Left ventricle myocardium superior (tissue), 1 donor: Measurements from ENCODE around the gene TRIM64. TPM values are rescaled to one million over a fixed set of nuclear protein-coding genes. Genes with fewer than 3 reads are reported as not detected.
"Not testable (repeated sequence)": the region's sequence is repeated elsewhere in the genome, so short reads cannot be mapped to it uniquely, and the experiment has no call there.

Source experiments
- ATAC-seq: fragments of 200-7000 bp; cut with Tn5 transposase; one replicate; pipeline ENCODE4 v1.9.1; 2020; ENCODE audit warnings: mild to moderate bottlenecking, moderate library complexity
- DNase-seq: peaks from one replicate; pipeline ENCODE4 v3.0.0-alpha.2; 2020
- intact Hi-C: fragments of 100-400 bp; cut with micrococcal nuclease; formaldehyde crosslinking; loops from one replicate; pipeline ENCODE4 v1.11.0; 2022
- long read RNA-seq: library from polyadenylated mRNA; unstranded; transcript quantifications from one replicate; pipeline ENCODE4 v2.0.0, GENCODE V29; 2021
- total RNA-seq: library from RNA; stranded (reverse); fragmentation: NEBNext Ultra II Directional; extraction: Animal tissue kit (Norgen Biotek cat#: 25700); gene quantifications from one replicate; pipeline ENCODE4 v1.2.1, GENCODE V29; 2021
- donor health status: DM: no; HTN: yes; CAD: no; lungs with severe emphysema.

Gene TRIM64, protein sequence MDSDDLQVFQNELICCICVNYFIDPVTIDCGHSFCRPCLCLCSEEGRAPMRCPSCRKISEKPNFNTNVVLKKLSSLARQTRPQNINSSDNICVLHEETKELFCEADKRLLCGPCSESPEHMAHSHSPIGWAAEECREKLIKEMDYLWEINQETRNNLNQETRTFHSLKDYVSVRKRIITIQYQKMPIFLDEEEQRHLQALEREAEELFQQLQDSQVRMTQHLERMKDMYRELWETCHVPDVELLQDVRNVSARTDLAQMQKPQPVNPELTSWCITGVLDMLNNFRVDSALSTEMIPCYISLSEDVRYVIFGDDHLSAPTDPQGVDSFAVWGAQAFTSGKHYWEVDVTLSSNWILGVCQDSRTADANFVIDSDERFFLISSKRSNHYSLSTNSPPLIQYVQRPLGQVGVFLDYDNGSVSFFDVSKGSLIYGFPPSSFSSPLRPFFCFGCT
- total RNA-seq = not detected
- long read RNA-seq = 0 reads

DNA sequence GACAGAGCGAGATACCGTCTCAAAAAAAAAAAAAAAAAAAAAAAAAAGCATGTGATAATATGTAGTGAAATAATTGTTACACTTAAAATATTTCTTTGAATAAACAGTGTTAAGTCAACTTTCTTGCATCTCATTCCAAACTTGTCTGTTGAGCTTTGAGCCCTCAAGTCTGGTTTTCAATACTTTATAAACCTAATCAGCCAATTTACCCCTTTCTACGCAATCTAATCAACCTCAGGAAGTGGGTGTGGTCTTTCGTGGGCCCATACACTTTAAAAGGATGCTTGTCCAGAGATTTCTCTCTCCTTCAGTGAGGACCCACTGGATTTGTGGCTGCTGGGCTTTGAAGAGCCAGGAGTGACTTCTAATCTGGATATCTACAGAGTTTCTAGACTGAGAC lies at the start of gene TRIM64:
TSS of gene TRIM64 (plus strand) at position 301 of the 400 bp plus-strand sequence. CDS start 2,467 bp downstream, outside the sequence.
- DNase-seq, intact Hi-C loops, ATAC-seq: not testable (repeated sequence)

DNA sequence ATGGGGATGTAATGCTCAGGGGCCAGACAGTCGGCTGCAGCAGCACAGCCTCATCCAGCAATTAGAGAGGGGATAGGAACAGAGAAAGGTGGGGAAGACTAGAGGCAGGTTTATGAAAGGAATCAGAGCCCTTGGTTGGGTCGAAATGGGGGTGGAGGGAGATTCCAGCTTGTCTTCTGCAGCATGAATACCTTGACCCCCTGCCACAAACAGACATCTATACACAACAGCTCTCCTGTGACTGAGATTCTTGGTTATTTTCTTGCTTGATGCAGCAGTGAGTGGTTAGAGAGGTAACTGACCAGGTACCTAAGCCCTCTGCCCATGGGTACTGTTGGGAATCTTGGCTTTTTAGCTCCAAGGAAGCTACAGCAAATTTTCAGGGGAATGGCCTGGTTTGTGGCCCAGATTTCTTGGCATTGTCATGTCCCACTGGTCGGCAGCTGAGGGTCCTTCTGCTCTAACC lies 43.6 kb upstream of the TRIM64 start, which contains the start of gene TRIM49D1:
TSS of gene TRIM49D1 (minus strand) at position 51 of the 466 bp plus-strand sequence. CDS start 4,535 bp downstream, outside the sequence.
- intact Hi-C loops = no loop called here
- ATAC-seq (no peak), DNase-seq (no peak)

DNA sequence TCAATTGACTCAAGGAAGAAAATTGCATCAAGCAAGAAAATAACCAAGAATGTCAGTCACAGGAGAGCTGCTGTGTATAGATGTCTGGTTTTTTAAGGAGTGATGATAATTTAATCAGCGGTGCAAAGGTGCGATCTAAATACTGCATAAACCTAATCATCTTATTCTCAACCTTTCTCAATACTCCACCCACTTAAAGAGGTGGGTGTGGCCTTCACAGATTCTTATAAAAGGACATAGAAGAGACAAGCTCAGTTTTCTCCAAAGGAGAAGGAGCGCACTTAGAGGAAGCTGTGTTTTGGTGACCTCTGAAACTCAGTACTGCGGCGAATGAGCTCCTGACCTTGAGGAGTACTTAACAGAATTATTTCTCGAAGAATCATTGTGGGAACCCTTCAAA lies 42.1 kb upstream of the TRIM64 start, which contains the start of gene TRIM49D2:
TSS of gene TRIM49D2 (plus strand) at position 301 of the 400 bp plus-strand sequence. CDS start 2,698 bp downstream, outside the sequence.
- DNase-seq, intact Hi-C loops, ATAC-seq: not testable (repeated sequence)

DNA sequence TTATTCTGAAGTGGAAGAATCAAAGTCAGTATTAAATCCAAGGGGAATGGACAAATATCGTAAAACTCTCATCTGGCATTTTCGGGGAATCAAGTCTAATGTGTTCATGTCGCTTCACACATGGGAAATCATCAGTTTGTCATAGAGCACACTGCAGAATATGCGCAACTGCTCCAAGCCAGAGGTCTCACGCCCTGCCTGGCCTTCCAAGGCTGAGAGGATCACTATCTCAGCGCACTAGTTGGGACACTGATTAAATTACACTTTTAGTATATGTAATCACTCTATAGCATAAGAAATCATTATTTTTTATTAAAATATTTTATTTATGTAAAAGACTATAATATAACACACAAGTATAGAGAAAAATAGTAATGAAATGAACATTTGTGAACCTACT lies 5.0 kb upstream of the TRIM64 start:
- DNase-seq, intact Hi-C loops: not testable (repeated sequence)

More for the DNA sequence above, 5.0 kb upstream of the TRIM64 start:
- ATAC-seq = not testable (repeated sequence)

Other genes starting within 250 kb of the TRIM64 start
- not detected for gene TRIM49, start 157.5 kb upstream of the TRIM64 start, total RNA-seq
- gene TRIM64B, start 87.5 kb upstream of the TRIM64 start, total RNA-seq = not detected
- not detected for gene TRIM49D1, start 43.8 kb upstream of the TRIM64 start, total RNA-seq
- gene TRIM49D2, start 42.0 kb upstream of the TRIM64 start, total RNA-seq = not detected
- not detected for gene TRIM49C, start 65.1 kb downstream of the TRIM64 start, total RNA-seq
- gene UBTFL1, start 119.9 kb downstream of the TRIM64 start, total RNA-seq = not detected
- 1.8 TPM for gene NAALAD2, start 168.6 kb downstream of the TRIM64 start, total RNA-seq